RPMI7951 (cell line): Measurements from ENCODE around the gene MAP4. TPM values are rescaled to one million over a fixed set of nuclear protein-coding genes. Genes with fewer than 3 reads are reported as not detected.

Experiments used
- DNase-seq: peaks from one replicate; pipeline ENCODE4 v3.0.0-alpha.2; 2012; ENCODE audit warnings: low read depth
- total RNA-seq: library from RNA; depleted of rRNA; stranded (reverse); fragments of >200 nt; shearing (Covaris generic); gene quantifications from 2 replicates; pipeline ENCODE4 v1.2.3, GENCODE V29; 2014

MAP4 gene
- total RNA-seq, 1 experiment from 2014 or later: 97.6 TPM

DNA sequence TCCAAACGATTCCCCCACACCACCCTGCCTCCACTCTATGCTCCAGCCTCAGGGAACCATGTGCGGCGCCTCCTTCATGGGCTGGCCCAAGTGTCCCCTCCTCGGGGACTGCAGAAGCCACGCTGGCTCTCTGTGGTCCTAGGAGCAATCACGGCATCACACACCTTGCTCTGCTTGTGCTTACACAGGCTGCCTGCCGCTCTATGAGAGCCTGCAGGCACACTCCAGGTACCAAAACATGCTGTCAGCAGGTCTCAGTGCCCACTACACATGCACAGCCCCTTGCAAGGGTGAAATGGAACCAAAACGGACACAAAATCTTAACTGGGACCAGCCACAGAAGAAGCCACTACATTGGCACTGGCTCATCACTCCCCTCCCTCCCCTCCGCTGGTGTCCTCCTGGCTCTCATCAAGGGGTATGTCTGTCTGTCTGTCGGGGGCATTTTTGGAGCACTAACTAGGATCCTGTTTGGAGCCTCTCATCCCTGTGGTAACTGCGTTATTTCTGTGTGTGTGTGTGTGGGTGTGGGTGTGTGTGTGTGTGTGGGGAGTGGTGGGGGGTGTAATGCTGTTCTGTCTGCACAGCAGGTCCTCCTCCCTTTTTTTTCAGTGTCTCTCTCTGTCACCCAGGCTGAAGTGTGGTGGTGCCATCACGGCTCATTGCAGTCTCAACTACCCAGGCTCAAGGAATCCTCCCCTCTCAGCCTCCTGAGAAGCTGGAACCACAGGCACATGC, 152.7 kb downstream of the MAP4 start:
- no peak for DNase-seq

DNA sequence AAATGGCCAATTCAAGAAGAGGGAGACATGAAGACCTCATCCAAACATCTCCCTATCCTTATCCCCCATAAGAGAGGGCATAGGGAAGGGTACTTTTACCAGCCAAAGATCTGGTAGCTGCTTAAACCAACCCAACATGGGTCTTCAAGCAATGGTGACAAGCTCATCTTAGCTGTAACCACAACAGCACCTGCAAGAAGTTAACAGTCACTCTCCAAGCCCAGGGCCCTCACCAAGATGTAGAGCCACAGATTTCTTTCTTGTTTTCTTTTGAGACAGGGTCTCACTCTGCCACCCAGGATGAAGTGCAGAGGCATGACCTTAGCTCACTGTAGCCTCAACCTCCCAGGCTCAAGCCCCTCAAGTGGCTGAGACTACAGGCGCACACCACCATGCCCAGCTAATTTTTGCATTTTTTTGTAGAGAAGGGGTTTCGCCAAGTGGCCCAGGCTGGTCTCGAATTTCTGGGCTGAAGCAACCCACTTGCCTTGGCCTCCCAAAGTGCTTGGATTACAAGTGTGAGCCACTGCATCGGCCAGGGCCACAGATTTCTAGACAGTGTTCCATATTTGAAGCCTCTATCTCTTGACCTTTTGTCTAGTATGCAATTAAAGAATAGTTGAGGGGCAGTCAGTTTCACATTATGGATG, 156.1 kb downstream of the MAP4 start:
- DNase-seq: no peak

DNA sequence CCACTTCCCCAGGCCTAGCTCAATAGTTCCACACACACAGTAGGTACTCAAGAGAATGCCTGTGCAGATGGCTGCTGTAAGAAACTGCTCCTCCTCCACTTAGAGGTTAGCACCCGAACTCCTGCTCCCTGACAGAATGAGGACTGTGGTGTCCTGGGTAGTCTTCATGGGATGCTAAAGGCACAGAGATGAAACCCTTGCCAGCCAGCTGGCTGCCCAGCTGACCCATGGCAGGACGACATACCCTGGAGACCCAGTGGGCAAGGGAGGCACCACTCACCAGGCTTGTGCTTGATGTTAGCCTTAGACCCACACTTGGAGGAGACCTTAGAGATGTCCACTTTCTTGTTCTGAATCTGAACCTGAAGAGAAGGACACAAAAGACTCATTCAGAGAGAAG, 159.1 kb downstream of the MAP4 start:
- no peak for DNase-seq

DNA sequence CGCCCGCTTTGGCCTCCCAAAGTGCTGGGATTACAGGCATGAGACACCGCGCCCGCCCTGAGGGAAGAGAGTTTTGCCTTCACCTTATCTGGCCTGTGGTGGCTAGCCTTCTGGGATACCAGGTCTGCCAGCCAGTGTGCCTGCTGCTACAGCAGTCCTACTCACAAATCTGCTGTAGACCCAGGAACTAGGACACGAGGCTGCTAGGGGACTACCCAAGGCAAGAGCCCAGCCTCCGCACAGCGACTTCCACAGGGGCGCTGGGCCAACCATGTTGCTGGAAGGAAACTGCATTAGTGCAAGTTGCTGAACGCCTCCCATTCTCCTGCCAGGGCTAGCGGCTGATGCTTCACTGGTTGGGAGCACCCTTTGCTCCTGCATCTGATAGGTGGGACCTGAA, 159.5 kb downstream of the MAP4 start:
- no peak for DNase-seq

DNA sequence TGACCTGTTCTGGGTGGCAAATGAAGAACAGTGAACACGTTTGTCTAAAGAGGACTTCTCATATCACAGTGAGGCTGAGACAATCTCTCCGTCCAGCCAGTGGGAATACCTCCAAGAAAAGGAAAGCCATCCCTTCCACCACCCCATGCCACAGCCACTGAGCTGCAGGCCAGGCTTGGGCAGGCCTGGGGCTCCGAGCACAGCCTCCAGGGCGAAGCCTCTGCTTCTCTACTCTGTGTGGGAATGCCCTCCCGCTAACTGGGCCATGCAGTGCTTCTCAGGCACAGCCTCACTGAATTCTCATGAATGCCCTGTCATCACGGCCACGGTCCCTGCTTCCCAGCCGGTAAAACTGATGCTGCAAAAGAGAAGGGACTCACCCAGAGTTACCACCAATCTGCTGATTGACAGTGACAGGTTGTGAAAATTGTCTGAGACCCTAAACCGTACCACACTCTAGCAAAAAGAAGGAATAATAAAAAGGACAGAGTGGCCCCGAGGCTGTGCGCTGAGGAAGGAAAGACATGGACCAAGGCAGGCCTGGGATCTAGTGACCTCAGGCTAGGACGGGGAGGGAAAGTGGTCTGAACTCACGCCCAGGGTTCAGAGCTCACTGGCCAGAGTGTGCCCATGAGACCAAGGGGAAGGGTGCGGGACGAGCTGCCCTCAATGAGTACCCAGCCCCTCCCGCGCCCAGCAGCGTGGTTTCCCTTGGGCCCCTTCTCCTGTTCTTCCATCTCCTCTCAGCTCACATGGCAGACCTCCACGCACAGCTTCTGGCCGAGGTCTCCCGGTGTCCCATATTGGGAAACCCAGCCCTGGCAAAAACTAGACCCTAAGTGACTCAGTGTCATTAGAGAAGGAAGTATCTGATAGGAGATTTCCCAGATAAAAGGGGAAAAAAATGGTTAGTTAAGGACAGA, 160.5 kb downstream of the MAP4 start:
- DNase-seq: no peak

DNA sequence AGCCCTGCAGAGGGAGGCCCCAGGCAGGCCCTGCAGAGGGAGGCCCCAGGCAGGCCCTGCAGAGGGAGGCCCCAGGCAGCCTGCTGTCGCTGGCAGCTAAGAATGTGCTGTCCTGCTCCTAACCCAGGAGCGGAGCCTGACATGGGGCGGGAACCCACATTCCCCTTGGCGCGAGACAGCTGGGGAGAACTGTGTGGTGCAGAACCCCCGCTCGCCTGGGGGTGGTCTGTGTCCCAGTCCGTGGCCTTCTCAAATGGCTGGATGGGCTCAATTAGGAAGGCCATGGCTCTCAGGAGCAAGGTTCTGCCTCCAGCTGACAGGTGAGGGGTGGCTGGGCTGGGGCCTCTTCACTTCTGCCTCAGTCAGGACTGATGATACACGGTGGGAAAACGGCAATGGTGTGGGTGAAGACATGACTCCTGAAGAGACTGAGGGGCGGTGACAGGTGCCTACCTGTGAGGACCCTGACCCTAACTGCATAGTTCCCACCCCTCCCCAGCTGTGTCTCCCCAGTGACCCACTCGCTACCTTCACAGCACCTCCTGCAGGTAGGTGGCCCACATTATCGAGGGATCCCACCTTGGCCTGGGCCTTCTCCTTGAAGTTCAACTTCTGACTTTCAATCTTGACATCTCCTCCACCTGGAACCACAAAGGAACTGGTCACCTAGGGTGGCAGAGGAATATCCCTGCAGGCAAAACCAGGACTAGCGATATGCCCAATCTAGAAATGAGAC, 161.3 kb downstream of the MAP4 start:
- DNase-seq: no peak

DNA sequence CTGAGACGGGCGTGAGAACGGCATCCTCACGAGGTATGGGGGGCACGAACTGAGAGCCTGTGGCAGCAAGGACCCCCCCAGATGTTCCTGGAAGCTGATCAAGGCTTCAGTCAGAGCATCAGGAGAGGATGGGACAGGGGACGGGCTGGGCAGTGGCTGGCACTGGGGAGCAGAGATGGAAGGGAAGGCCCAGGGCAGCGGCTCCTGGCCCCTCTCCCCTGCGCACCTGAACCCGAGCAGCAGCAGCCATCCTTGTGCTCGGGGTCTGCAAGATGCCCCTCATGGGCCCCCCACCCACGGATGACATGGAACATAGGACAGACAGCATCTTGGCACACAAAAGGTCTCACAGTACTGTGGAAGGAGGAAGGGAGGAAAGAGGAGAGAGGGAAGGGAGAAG, 161.9 kb downstream of the MAP4 start:
- DNase-seq: no peak

DNA sequence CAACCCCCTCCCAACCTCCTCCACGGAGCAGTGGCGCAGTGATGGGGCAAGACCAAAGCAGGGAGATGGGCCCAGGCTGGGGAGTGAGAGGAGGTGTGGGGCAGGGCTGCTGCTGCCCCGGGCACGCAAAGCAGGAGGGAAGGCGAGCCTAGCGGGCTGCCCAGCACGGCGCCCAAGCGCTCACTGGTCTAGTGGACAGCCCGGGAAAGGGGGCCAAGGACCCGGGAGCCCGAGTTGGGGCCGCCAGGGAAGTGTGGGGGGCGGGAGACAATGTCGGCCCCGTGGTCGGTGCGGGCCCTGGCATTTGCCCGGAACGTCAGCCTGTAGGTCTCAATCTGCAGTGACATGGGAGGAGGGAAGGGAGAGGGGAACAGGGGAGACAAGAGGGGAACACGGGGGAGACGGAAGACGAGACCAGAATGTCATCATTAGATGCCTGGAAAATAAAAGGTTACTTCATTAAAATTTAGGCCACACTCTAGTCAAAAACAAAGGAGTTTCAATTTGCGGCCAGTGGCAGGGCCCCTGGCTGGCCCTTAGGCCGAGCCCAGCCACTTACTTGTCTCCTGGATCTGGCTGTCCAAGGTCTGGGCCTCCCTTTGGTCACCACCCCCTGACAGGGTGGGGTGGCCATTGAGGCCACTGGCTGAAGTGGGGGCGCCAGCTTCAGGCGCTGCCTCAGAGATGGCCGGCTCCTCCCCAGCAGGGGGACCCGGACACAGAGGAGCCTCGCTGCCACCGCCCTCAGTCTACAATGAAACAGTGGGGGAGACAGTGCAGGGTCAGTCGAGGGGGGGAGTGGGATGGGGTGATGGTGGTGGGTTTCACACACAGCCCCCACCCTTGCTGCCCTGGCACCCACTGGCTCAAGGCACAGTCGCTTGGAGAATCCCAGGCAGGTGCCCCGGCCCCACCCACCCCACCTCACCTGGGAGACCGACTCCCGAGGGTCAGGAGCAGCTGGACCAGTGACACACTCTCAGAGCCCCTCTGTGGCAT, 163.3 kb downstream of the MAP4 start:
- DNase-seq: no peak

DNA sequence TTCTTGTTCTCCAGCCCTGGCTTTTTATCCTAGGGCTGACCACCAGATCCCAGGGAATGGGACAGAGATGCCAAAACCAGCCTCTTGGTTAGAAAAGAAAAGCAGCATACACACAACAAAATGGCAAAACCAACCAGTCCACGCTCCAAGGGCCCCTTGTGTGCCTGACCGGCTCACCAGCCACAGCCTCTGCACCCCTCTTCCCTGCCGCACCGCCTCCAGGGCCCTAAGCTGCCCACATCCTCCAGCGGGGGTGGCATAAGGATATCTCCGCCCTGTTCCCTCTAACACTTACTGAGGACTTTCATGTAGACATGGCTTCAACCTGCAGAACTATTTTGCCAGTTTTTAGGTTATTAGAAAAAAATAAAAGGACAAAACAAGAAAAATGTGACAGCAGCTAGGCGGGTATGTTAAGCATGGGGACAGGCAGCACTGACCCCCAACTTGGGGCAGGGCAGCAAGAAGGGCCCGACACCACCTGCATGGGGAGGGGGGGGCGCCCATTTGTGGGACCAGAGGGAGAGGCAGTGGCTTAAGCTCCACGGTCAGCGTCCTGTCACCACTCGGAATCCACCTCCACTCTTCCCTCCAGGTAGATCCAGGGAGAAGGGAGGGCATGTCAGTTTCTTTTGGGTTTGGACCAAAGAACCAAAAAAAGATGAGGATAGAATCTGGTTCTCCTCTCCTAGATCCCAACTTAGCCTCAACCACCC, 164.2 kb downstream of the MAP4 start:
- DNase-seq: no peak

DNA sequence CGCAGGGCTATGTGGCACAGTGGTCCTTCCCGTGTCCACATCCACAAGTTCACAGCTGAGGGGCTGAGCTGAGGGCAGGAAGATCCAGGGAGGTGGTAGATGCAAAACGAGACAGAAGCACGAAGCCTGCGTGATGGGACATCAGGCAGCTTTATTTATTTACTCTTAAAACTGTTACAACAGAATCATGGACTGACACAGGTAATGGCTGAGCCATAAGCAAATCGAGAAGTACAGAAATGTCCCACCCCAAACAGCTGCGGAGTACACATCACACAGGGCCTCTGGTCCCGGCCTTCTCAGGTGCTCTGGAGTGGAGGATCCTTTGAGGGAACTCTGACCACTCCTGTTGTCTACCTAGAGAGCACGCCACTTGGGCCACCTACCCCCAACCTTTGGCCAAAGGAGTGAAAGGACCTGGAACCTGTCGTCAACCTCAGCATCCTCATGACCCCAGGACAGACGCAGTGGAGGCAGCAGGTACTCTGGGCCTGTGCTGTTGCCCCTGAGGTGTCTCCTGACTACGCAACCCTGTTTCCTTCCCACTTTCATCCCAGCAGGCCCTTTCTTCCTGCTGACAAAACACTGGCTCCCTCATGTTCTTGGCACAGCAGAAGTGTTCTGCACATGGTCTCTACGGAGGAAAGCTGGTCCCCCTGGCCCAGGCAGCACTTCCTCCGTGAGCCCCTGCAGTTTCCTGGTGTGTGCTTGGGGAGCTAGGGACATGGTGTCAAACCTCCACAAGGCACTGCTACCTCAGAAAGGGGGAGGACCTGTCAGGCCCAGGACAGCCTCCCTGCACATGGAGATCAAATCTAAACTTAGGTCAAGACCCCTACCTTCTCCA, 165.4 kb downstream of the MAP4 start:
- DNase-seq: no peak

DNA sequence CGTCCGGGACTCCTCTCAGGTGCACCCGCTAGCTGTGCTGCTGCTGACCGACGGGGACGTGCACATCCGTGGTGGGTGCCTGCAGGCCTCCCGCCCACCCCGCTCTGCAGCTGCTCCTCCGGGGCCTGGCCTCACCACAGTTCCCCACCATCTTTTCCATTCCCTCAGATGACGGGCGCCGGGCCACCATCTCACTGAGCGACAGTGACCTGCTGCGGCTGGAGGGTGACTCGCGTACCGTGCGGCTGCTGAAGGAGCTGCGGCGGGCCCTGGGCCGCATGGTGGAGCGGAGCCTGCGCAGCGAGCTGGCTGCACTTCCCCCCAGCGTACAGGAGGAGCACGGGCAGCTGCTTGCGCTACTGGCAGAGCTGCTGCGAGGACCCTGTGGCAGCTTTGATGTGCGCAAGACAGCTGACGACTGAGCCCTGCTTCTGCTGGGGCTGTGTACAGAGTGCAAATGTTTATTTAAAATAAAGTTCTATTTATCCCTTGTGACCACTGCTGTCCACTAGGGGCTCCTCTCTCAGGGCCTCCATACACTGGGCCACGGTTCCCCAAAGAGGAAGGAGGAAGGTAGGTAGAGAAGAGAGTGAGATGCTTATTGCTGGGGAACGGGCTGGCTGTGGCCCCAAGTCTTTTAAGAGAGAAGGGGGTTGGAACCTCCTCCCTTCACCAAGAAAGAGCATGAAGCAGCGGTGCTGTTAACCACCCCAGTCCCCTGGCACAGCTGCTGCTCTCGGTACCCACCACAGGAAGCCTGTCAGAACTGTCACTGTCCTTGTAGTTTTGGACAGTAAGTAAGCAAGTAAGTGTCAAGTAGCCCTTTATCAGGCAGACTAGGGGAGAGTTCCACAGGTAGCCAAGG, 166.3 kb downstream of the MAP4 start:
- no peak for DNase-seq

DNA sequence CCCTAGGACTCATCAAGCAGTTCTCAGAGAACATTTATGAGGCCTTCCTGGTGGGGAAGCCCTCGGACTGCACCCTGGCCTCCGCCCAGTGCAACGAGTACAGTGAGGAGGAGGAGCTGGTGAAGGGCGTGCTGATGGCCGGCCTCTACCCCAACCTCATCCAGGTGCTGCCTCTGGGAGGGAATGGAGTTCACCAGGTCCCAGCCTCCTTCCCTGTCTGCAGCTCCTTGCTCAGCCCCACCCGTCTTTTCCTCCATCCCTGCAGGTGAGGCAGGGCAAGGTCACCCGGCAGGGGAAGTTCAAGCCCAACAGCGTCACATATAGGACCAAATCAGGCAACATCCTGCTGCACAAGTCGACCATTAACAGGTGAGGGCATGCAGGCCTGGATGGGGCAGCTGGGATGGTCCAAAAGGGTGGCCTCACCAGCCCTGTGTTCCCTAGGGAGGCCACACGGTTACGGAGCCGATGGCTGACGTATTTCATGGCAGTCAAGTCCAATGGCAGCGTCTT, 167.0 kb downstream of the MAP4 start:
- no peak for DNase-seq

DNA sequence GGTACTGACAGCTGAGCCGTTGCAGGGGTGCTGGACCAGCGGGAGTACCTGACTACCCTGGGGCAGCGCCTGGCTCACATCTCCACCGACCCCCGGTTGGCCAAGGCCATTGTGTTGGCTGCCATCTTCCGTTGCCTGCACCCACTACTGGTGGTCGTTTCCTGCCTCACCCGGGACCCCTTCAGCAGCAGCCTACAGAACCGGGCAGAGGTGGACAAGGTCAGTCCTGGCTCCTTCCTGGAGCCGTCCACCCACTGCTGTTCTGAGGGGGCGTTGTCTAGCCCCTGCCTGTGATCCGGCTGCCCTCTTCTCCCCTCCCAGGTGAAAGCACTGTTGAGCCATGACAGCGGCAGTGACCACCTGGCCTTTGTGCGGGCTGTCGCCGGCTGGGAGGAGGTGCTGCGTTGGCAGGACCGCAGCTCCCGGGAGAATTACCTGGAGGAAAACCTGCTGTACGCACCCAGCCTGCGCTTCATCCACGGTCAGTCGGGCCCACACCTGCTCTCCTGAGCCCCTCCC, 167.6 kb downstream of the MAP4 start:
- no peak for DNase-seq

DNA sequence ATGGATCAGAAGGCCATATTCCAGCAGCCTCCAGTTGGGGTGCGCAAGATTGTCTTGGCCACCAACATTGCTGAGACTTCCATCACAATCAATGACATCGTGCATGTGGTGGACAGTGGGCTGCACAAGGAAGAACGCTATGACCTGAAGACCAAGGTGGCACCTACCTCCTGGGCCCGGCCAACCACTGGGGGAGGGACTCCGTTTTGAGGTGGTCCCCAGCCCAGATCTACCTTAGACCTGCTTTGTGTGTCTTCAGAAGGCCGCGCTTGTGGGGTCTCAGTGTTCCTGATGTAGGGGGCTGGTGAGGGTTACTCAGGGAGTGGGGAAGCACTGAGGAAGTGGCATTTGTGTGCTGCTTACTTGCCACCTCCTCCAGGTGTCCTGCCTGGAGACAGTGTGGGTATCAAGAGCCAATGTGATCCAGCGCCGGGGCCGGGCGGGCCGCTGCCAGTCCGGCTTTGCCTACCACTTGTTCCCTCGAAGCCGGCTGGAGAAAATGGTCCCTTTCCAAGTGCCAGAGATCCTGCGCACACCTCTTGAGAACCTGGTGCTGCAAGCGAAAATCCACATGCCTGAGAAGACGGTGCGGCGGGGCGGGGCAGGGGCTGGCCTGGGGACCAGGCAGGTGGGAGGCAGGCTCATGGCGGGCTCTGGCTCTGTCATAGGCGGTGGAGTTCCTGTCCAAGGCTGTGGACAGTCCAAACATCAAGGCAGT, 168.3 kb downstream of the MAP4 start:
- DNase-seq: no peak

DNA sequence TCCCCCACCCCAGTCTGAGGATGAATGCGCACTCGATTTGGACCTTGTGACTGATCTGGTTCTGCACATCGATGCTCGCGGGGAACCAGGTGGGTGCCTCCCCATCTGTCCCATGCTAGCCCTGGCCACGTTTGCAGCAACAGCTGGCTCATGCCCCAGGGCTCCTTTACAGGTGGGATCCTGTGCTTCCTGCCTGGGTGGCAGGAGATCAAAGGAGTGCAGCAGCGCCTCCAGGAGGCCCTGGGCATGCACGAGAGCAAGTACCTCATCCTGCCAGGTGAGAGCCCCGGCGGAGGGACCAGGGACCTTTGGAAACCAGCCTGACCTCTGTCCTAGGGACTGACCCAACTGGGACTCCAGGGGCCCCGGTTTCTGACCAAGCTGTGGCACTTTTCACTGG, 169.0 kb downstream of the MAP4 start:
- DNase-seq: no peak

DNA sequence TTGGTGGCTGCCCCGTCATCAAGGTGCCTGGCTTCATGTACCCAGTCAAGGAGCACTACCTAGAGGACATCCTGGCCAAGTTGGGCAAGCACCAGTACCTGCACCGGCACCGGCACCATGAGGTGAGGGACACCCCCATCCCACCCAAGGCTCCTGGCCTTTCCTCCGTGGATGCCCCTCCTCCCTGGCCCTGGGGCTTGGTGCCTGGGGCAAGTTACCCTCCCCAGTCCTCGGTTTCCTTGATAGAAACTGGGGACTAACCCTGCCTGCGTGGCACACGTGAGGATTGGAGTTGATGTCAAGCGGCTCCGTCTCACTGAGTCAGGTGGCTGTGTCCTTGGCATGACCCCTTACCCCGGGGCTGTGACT, 169.4 kb downstream of the MAP4 start:
- no peak for DNase-seq
